Central memory CD8-positive, alpha-beta T cell (primary cell): ENCODE results near the gene AHNAK2.

Experiments
- ATAC-seq: fragments of 150-1000 bp; cut with Tn5 transposase; replicated peaks from 2 replicates; pipeline ENCODE4 v1.10.0; 2022; ENCODE audit warnings: mild to moderate bottlenecking, moderate FRiP score, moderate number of reproducible peaks; ENCODE audit not compliant: poor library complexity, severe bottlenecking; ENCODE audit errors: extremely low read depth
- DNase-seq, 2 donors: peaks; one replicate each; pipeline ENCODE4 v3.0.0; 2021; ENCODE audit warnings: low spot score in 2 of 2
- H3K27ac Mint-ChIP-seq: one replicate; pipeline ENCODE4 v1.8.0; 2022; ENCODE audit warnings: low read depth, mild to moderate bottlenecking, moderate library complexity, mixed read lengths
- H3K27me3 Mint-ChIP-seq: one replicate; pipeline ENCODE4 v1.8.0; 2022; ENCODE audit warnings: mixed read lengths
- H3K36me3 Mint-ChIP-seq: one replicate; pipeline ENCODE4 v1.8.0; 2022; ENCODE audit warnings: mild to moderate bottlenecking, moderate library complexity, mixed read lengths; ENCODE audit not compliant: insufficient read depth
- H3K4me1 Mint-ChIP-seq: one replicate; pipeline ENCODE4 v1.8.0; 2022; ENCODE audit warnings: mixed read lengths
- H3K4me3 Mint-ChIP-seq: one replicate; pipeline ENCODE4 v1.8.0; 2022; ENCODE audit warnings: mild to moderate bottlenecking, moderate library complexity, mixed read lengths
- H3K9me3 Mint-ChIP-seq: one replicate; pipeline ENCODE4 v1.8.0; 2022; ENCODE audit warnings: mixed read lengths

Gene AHNAK2

GRCh38 chr14:104971447-104972240 lies 6.5 kb downstream of the AHNAK2 start:
- peaks cover 24% of the 10 kb centered on the region for H3K27me3 Mint-ChIP-seq

GRCh38 chr14:104970231-104971068 lies 7.7 kb downstream of the AHNAK2 start:
- H3K27me3 Mint-ChIP-seq = peaks cover 26% of the 10 kb centered on the region
- H3K4me3 Mint-ChIP-seq = no peak overlapping the region
- ATAC-seq = no peak
- no peaks in the 10 kb centered on the region for H3K9me3 Mint-ChIP-seq
- DNase-seq = no peak
- no peaks in the 10 kb centered on the region for H3K4me1 Mint-ChIP-seq
- no peaks in the 10 kb centered on the region for H3K36me3 Mint-ChIP-seq
- no peak overlapping the region for H3K27ac Mint-ChIP-seq

More at GRCh38 chr14:104971447-104972240, 6.5 kb downstream of the AHNAK2 start:
- no peak for DNase-seq
- no peak overlapping the region for H3K4me3 Mint-ChIP-seq
- ATAC-seq = no peak
- H3K9me3 Mint-ChIP-seq = no peaks in the 10 kb centered on the region
- peaks cover 9% of the 10 kb centered on the region for H3K4me1 Mint-ChIP-seq
- no peak overlapping the region for H3K27ac Mint-ChIP-seq
- H3K36me3 Mint-ChIP-seq = peaks cover 3% of the 10 kb centered on the region

GRCh38 chr14:104969741-104970230 lies 8.4 kb downstream of the AHNAK2 start:
- no peaks in the 10 kb centered on the region for H3K4me1 Mint-ChIP-seq
- H3K27me3 Mint-ChIP-seq = peaks cover 27% of the 10 kb centered on the region
- DNase-seq (no peak), ATAC-seq (no peak)
- no peak overlapping the region for H3K27ac Mint-ChIP-seq
- H3K36me3 Mint-ChIP-seq = no peaks in the 10 kb centered on the region
- H3K4me3 Mint-ChIP-seq = no peak overlapping the region
- H3K9me3 Mint-ChIP-seq = no peaks in the 10 kb centered on the region

GRCh38 chr14:104968541-104969401 lies 9.4 kb downstream of the AHNAK2 start:
- no peak for ATAC-seq
- no peaks in the 10 kb centered on the region for H3K9me3 Mint-ChIP-seq
- H3K4me3 Mint-ChIP-seq = no peak overlapping the region
- no peaks in the 10 kb centered on the region for H3K36me3 Mint-ChIP-seq
- peaks cover 27% of the 10 kb centered on the region for H3K27me3 Mint-ChIP-seq
- H3K4me1 Mint-ChIP-seq = no peaks in the 10 kb centered on the region
- no peak for DNase-seq
- H3K27ac Mint-ChIP-seq = no peak overlapping the region

- no peak for DNase-seq
- ATAC-seq = no peak
- Mint-ChIP-seq H3K27me3 (peaks cover 27% of the 10 kb centered on the region), H3K36me3 (no peaks in the 10 kb centered on the region), H3K9me3 (no peaks in the 10 kb centered on the region), H3K4me1 (no peaks in the 10 kb centered on the region), H3K4me3 (no peak overlapping the region), H3K27ac (no peak overlapping the region)
Observed at GRCh38 chr14:104968153-104968527, 10.0 kb downstream of the AHNAK2 start.

GRCh38 chr14:104967386-104968152 lies 10.6 kb downstream of the AHNAK2 start:
- ATAC-seq = no peak

GRCh38 chr14:104966981-104967385 lies 11.2 kb downstream of the AHNAK2 start:
- no peak overlapping the region for H3K27ac Mint-ChIP-seq
- ATAC-seq = no peak
- H3K9me3 Mint-ChIP-seq = no peaks in the 10 kb centered on the region
- H3K27me3 Mint-ChIP-seq = peaks cover 27% of the 10 kb centered on the region
- no peak for DNase-seq
- H3K36me3 Mint-ChIP-seq = no peaks in the 10 kb centered on the region
- H3K4me1 Mint-ChIP-seq = no peaks in the 10 kb centered on the region
- H3K4me3 Mint-ChIP-seq = no peak overlapping the region

More at GRCh38 chr14:104967386-104968152, 10.6 kb downstream of the AHNAK2 start:
- no peak overlapping the region for H3K4me3 Mint-ChIP-seq
- no peak for DNase-seq
- H3K36me3 Mint-ChIP-seq = no peaks in the 10 kb centered on the region
- H3K4me1 Mint-ChIP-seq = no peaks in the 10 kb centered on the region
- H3K27me3 Mint-ChIP-seq = peaks cover 27% of the 10 kb centered on the region
- no peaks in the 10 kb centered on the region for H3K9me3 Mint-ChIP-seq
- H3K27ac Mint-ChIP-seq = no peak overlapping the region

- H3K27me3 Mint-ChIP-seq = peaks cover 27% of the 10 kb centered on the region
- H3K27ac Mint-ChIP-seq = no peak overlapping the region
- H3K9me3 Mint-ChIP-seq = no peaks in the 10 kb centered on the region
- ATAC-seq = no peak
- H3K4me3 Mint-ChIP-seq = no peak overlapping the region
- H3K36me3 Mint-ChIP-seq = no peaks in the 10 kb centered on the region
- no peak for DNase-seq
- no peaks in the 10 kb centered on the region for H3K4me1 Mint-ChIP-seq
Observed at GRCh38 chr14:104966261-104966865, 11.8 kb downstream of the AHNAK2 start.

GRCh38 chr14:104965561-104966231 lies 12.5 kb downstream of the AHNAK2 start:
- no peak for DNase-seq
- H3K27me3 Mint-ChIP-seq = peaks cover 28% of the 10 kb centered on the region
- no peak overlapping the region for H3K4me3 Mint-ChIP-seq
- no peaks in the 10 kb centered on the region for H3K36me3 Mint-ChIP-seq
- no peak overlapping the region for H3K27ac Mint-ChIP-seq
- no peaks in the 10 kb centered on the region for H3K4me1 Mint-ChIP-seq
- no peaks in the 10 kb centered on the region for H3K9me3 Mint-ChIP-seq
- no peak for ATAC-seq

GRCh38 chr14:104964546-104964945 lies 13.6 kb downstream of the AHNAK2 start:
- DNase-seq (no peak), ATAC-seq (no peak)
- H3K27me3 Mint-ChIP-seq = peaks cover 36% of the 10 kb centered on the region
- no peaks in the 10 kb centered on the region for H3K4me1 Mint-ChIP-seq
- no peak overlapping the region for H3K27ac Mint-ChIP-seq
- H3K4me3 Mint-ChIP-seq = no peak overlapping the region
- no peaks in the 10 kb centered on the region for H3K9me3 Mint-ChIP-seq
- H3K36me3 Mint-ChIP-seq = no peaks in the 10 kb centered on the region
